CD14-positive monocyte (primary cell): ENCODE results near the gene P2RX6. TPM values are rescaled to one million over a fixed set of nuclear protein-coding genes. Genes with fewer than 3 reads are reported as not detected.
A peak's percentile ranks its signal among the peaks of the same experiment; 100 is the strongest.

Source experiments
- DNase-seq, 3 donors: peaks; one replicate each; pipeline ENCODE4 v3.0.0-alpha.2; 2011 to 2022
- H2AFZ ChIP-seq: 2 replicates; pipeline ENCODE4 v1.6.0; 2012; ENCODE audit warnings: mild to moderate bottlenecking, low read depth, low read length, inconsistent platforms; ENCODE audit not compliant: insufficient read depth, poor library complexity, severe bottlenecking
- H3K27ac ChIP-seq, 2 donors: 1 replicate in 1 of 2; 2 replicates in 1 of 2; pipeline ENCODE4 v1.5.1; 2012 to 2013; ENCODE audit warnings: low read length in 2 of 2, control low read depth in 1 of 2, inconsistent platforms in 1 of 2, low read depth in 1 of 2, mild to moderate bottlenecking in 1 of 2
- H3K27me3 ChIP-seq, 2 donors: one replicate each; pipeline versions ENCODE4 v1.6.0 to v1.6.1; 2011 to 2013; ENCODE audit warnings: low read length in 2 of 2; ENCODE audit not compliant: control insufficient read depth in 2 of 2, insufficient read depth in 2 of 2
- H3K36me3 ChIP-seq, 2 donors: replicated peaks in 1 of 2; 1 replicate in 1 of 2; 2 replicates in 1 of 2; pipeline versions ENCODE4 v1.5.1 to v1.6.1; 2012 to 2013; ENCODE audit warnings: low read length in 2 of 2, control low read depth in 1 of 2, inconsistent platforms in 1 of 2, mild to moderate bottlenecking in 1 of 2; ENCODE audit not compliant: insufficient read depth in 2 of 2, control insufficient read depth in 1 of 2
- H3K4me1 ChIP-seq, 2 donors: 1 replicate in 1 of 2; 2 replicates in 1 of 2; pipeline versions ENCODE4 v1.5.1 to v1.6.1; 2012 to 2013; ENCODE audit warnings: low read length in 2 of 2, control low read depth in 1 of 2, inconsistent platforms in 1 of 2, mild to moderate bottlenecking in 1 of 2, moderate library complexity in 1 of 2; ENCODE audit not compliant: insufficient read depth in 2 of 2, control insufficient read depth in 1 of 2
- H3K4me2 ChIP-seq: replicated peaks from 2 replicates; pipeline ENCODE3; 2012; ENCODE audit warnings: low read length, moderate library complexity, mild to moderate bottlenecking; ENCODE audit not compliant: poor library complexity, severe bottlenecking; ENCODE audit errors: extremely low read depth
- H3K4me3 ChIP-seq, 3 experiments: fragments of 200-600 bp in 1 of 3; sonication (generic) in 1 of 3; replicated peaks in 1 of 3; 1 replicate in 2 of 3; 2 replicates in 1 of 3; pipeline ENCODE4 v1.5.1; 2011 to 2013; ENCODE audit warnings: low read length in 3 of 3, mild to moderate bottlenecking in 3 of 3, control low read depth in 2 of 3, low read depth in 2 of 3, inconsistent platforms in 1 of 3, moderate library complexity in 1 of 3
- H3K79me2 ChIP-seq: 2 replicates; pipeline ENCODE4 v1.6.0; 2012; ENCODE audit warnings: mild to moderate bottlenecking, control low read depth, inconsistent platforms, low read length, moderate library complexity; ENCODE audit not compliant: insufficient read depth
- H3K9ac ChIP-seq: 2 replicates; pipeline ENCODE4 v1.6.0; 2017; ENCODE audit warnings: low read length, mild to moderate bottlenecking; ENCODE audit not compliant: insufficient read depth, poor library complexity, severe bottlenecking
- H3K9me3 ChIP-seq, 2 donors: replicated peaks in 1 of 2; 1 replicate in 1 of 2; 2 replicates in 1 of 2; pipeline versions ENCODE4 v1.5.1 to v1.6.1; 2012 to 2013; ENCODE audit warnings: low read length in 2 of 2, control low read depth in 1 of 2; ENCODE audit not compliant: control insufficient read depth in 1 of 2, insufficient read depth in 1 of 2
- H4K20me1 ChIP-seq: 2 replicates; pipeline ENCODE4 v1.6.0; 2012; ENCODE audit warnings: mild to moderate bottlenecking, low read length, control low read depth, moderate library complexity; ENCODE audit not compliant: insufficient read depth
- H3K27ac Mint-ChIP-seq, 7 donors: one replicate each; pipeline ENCODE4 v1.8.0; 2020; ENCODE audit warnings: mild to moderate bottlenecking in 7 of 7, mixed read lengths in 7 of 7, moderate library complexity in 6 of 7, inconsistent platforms in 2 of 7
- H3K27me3 Mint-ChIP-seq, 3 donors: one replicate each; pipeline ENCODE4 v1.8.0; 2021 to 2022; ENCODE audit warnings: low read depth in 3 of 3, mild to moderate bottlenecking in 3 of 3, mixed read lengths in 3 of 3, moderate library complexity in 3 of 3, inconsistent platforms in 1 of 3
- H3K36me3 Mint-ChIP-seq, 2 donors: one replicate each; pipeline ENCODE4 v1.8.0; 2020; ENCODE audit warnings: mixed read lengths in 2 of 2, inconsistent platforms in 1 of 2, mild to moderate bottlenecking in 1 of 2
- H3K4me1 Mint-ChIP-seq: one replicate; pipeline ENCODE4 v1.8.0; 2020; ENCODE audit warnings: mild to moderate bottlenecking, mixed read lengths
- H3K4me3 Mint-ChIP-seq, 2 donors: one replicate each; pipeline ENCODE4 v1.8.0; 2020; ENCODE audit warnings: mild to moderate bottlenecking in 2 of 2, mixed read lengths in 2 of 2, moderate library complexity in 1 of 2
- H3K9me3 Mint-ChIP-seq, 7 donors: one replicate each; pipeline ENCODE4 v1.8.0; 2020 to 2022; ENCODE audit warnings: mixed read lengths in 7 of 7, mild to moderate bottlenecking in 6 of 7, moderate library complexity in 6 of 7, inconsistent platforms in 2 of 7
- WGBS: methylation state at CpG from one replicate; pipeline ENCODE4 v1.1.5; 2013; ENCODE audit warnings: missing lambda C conversion rate; ENCODE audit not compliant: insufficient coverage; 5-methylcytosine and 5-hydroxymethylcytosine counted together
- intact Hi-C, 2 donors: fragments of 100-400 bp; cut with micrococcal nuclease; formaldehyde crosslinking; loops; one replicate each; pipeline versions ENCODE4 v1.15.0 to v1.15.1; 2023
- polyA plus RNA-seq, 3 donors: library from polyadenylated mRNA; depleted of rRNA in 1 of 3; unstranded in 2 of 3; stranded (reverse) in 1 of 3; fragments of 300-500 nt in 2 of 3; fragments of >200 nt in 1 of 3; fragmentation: Illumina TruSeq in 2 of 3; gene quantifications; 1 replicate in 2 of 3; 2 replicates in 1 of 3; pipeline ENCODE4 v1.2.3, GENCODE V29; 2012 to 2021
- TF ChIP-seq, protein P1 (sequence below): fragments of 200-600 bp; IDR thresholded peaks from one replicate; pipeline ENCODE4 v1.8.0; 2022; ENCODE audit warnings: antibody characterized with exemption, mild to moderate bottlenecking

Gene P2RX6
- polyA plus RNA-seq, 3 donors, result not detected

DNA sequence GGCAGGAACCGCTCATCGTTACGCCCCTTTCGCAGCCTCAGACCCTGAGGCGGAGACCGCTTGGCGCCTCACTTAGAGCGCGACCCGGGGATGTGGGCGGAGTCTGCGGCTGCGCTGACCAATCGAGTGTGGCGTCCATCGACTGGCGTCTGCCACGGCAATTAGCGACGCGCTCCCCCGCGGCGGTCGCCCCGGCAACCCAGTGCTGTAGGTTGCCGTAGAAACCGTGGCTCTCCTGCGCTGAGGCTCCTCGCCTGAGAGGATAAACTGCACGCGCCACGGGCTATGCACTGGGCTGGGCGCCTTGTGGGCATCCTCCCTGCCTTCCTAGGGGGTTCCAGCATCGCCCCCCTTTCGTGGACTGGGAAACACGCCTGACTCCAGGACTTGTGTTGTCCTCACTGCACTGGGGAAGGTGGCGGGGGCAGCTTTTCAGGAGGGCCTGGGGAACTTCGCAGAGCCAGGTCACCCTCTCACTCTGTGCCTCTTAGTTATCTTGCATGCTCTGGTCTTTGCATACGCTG, 701 bp upstream of the P2RX6 start:
- Histone ChIP-seq H3K9me3 (no peaks in the 10 kb centered on the region), H4K20me1 (no peaks in the 10 kb centered on the region), H3K27ac (no peak overlapping the region), H3K27me3 (peaks cover 0 to 14% of the 10 kb centered on the region in 2 donors), H3K4me2 (peak overlapping the region; percentile 80), H3K4me3 (peak overlapping the region; percentile 7 to 73 (median 27)), H3K36me3 (no peaks in the 10 kb centered on the region), H3K4me1 (peaks cover 15 to 19% of the 10 kb centered on the region in 2 donors), H3K9ac (peak overlapping the region; percentile 30), H3K79me2 (no peaks in the 10 kb centered on the region), H2AFZ (peak overlapping the region; percentile 81)
- TF ChIP-seq, protein P1, sequence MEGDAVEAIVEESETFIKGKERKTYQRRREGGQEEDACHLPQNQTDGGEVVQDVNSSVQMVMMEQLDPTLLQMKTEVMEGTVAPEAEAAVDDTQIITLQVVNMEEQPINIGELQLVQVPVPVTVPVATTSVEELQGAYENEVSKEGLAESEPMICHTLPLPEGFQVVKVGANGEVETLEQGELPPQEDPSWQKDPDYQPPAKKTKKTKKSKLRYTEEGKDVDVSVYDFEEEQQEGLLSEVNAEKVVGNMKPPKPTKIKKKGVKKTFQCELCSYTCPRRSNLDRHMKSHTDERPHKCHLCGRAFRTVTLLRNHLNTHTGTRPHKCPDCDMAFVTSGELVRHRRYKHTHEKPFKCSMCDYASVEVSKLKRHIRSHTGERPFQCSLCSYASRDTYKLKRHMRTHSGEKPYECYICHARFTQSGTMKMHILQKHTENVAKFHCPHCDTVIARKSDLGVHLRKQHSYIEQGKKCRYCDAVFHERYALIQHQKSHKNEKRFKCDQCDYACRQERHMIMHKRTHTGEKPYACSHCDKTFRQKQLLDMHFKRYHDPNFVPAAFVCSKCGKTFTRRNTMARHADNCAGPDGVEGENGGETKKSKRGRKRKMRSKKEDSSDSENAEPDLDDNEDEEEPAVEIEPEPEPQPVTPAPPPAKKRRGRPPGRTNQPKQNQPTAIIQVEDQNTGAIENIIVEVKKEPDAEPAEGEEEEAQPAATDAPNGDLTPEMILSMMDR, result no peak
- WGBS, result 3% methylated on average over 40 of the region's 40 CpGs
- Mint-ChIP-seq H3K27ac (peak overlapping the region; percentile 21 to 92 (median 79)), H3K9me3 (peaks cover 0 to 3% (median 0%) of the 10 kb centered on the region in 7 donors), H3K36me3 (no peaks in the 10 kb centered on the region), H3K27me3 (peaks cover 9 to 42% (median 13%) of the 10 kb centered on the region in 3 donors), H3K4me3 (peak overlapping the region; percentile 78 to 92), H3K4me1 (peaks cover 13% of the 10 kb centered on the region)
- DNase-seq, result peak; percentile 85 to 89 (median 88)
- intact Hi-C loops, result loop anchor here in 1 of 2 donors (5.0 to 10.0 kb wide), 2 partner anchors 52 to 129 kb away; no protein-coding TSS in a partner anchor

DNA sequence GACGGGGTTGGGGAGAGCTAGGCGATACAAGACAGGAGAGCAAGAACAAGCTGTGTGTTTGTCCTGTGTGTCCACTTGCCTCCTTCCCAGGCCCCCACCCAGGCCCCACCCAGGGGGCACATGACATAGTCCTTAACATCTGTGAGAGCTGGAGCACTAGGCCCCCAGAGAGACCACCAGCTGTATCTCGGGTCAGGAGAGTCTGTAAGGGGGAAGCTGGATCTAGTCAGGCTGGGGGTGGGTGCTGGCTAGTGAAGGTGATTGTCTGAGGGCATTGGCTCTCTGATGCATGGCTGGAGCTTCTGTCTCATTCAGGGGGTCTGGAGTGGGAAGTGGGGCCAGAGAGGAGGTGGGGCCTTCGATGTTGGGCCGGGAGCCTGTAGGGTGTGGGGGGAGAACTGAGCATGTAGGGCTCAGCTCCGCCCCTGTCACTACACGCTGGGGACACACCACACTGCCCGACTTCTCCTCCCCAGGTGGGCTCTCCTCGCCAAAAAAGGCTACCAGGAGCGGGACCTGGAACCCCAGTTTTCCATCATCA, 571 bp downstream of the P2RX6 start:
- peaks cover 10 to 45% (median 15%) of the 10 kb centered on the region in 3 donors for H3K27me3 Mint-ChIP-seq
- H3K36me3 Mint-ChIP-seq, result no peaks in the 10 kb centered on the region
- no peak for DNase-seq
- peaks cover 13% of the 10 kb centered on the region for H3K4me1 Mint-ChIP-seq
- TF ChIP-seq, protein P1, result no peak
- Histone ChIP-seq H3K4me2 (no peak overlapping the region), H3K36me3 (no peaks in the 10 kb centered on the region), H3K9ac (no peak overlapping the region), H3K27me3 (peaks cover 0 to 14% of the 10 kb centered on the region in 2 donors), H3K79me2 (no peaks in the 10 kb centered on the region), H3K9me3 (no peaks in the 10 kb centered on the region), H3K4me1 (peaks cover 15 to 19% of the 10 kb centered on the region in 2 donors), H3K27ac (no peak overlapping the region), H2AFZ (no peak overlapping the region), H4K20me1 (no peaks in the 10 kb centered on the region), H3K4me3 (no peak overlapping the region)
- peaks cover 0 to 5% (median 0%) of the 10 kb centered on the region in 7 donors for H3K9me3 Mint-ChIP-seq
- H3K4me3 Mint-ChIP-seq, result no peak overlapping the region
- intact Hi-C loops, result loop anchor here in 1 of 2 donors (10.0 kb wide), 1 partner anchor 131 kb away; no protein-coding TSS in a partner anchor
- H3K27ac Mint-ChIP-seq, result peak overlapping the region in 2 of 7 donors; percentile 19 to 76
- WGBS, result 100% methylated on average over 1 of the region's 10 CpGs
